GM19043 (cell line): ENCODE data around the gene KDELR3.
"Not testable (repeated sequence)": the region's sequence is repeated elsewhere in the genome, so short reads cannot be mapped to it uniquely, and the experiment has no call there.

Source experiments
- ATAC-seq: cut with Tn5 transposase; IDR thresholded peaks from one replicate; pipeline ENCODE4 v1.9.1; 2021; ENCODE audit warnings: low read depth; ENCODE audit not compliant: unreplicated experiment

KDELR3 gene

GRCh38 chr22:38455076-38455529 lies 12.8 kb upstream of the KDELR3 start, which contains the start of gene KCNJ4:
Gene KCNJ4 (minus strand): TSS chr22:38455199. CDS start chr22:38428132, 27,067 bp downstream.
- no peak for ATAC-seq

- no peak for ATAC-seq
These were observed 12.2 kb upstream of the KDELR3 start for GRCh38 chr22:38455530-38456271.

DNA sequence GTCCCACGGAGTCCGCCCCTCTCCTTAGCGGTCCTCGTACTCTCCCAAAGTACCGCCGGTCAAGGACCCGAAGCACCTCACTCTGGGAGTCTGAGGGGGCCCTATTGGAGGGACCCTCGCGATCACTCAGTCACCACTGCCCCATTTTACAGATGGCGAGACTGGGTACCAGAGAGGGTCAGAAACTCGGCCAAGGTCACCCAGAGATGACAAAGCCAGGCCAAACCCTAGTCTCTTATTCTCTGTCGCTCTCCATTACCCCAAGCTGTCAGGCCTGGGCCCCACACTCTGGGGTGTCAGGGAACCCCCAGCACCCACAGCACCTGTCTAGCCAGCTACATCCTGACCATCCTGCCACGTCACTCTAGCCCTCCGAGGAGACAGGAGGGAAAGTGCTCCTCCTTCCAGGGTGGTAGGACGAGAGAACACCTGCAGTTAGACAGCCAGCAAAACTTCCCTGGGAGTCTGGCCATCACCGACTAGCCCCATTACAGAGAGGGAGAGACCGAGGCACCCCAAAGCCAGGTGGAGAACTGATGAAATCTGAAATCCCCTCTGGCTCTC lies 11.5 kb upstream of the KDELR3 start:
- no peak for ATAC-seq

GRCh38 chr22:38456841-38457699 lies 10.8 kb upstream of the KDELR3 start:
- no peak for ATAC-seq

DNA sequence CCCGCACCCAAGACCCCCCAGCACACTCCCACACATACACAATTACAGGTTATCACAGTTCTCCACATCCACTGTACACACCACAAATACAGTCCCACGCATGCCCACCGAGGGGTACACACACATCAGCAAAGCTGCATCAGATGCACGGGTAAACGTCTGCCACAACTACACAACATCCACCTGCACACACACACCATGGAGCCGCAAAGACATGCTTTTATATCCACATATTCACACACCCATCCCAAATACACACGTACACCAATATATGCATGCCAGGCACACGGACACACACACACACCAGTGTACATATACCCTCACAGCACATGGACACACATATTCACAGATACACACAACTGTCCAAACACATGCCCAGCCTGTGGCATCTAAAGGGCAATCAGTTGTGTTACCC lies 7.5 kb upstream of the KDELR3 start:
- no peak for ATAC-seq

- no peak for ATAC-seq
These were observed 6.9 kb upstream of the KDELR3 start for GRCh38 chr22:38461057-38461413.

GRCh38 chr22:38461414-38462081 lies 6.3 kb upstream of the KDELR3 start:
- no peak for ATAC-seq

GRCh38 chr22:38462960-38463784 lies 4.7 kb upstream of the KDELR3 start:
- ATAC-seq, result no peak

DNA sequence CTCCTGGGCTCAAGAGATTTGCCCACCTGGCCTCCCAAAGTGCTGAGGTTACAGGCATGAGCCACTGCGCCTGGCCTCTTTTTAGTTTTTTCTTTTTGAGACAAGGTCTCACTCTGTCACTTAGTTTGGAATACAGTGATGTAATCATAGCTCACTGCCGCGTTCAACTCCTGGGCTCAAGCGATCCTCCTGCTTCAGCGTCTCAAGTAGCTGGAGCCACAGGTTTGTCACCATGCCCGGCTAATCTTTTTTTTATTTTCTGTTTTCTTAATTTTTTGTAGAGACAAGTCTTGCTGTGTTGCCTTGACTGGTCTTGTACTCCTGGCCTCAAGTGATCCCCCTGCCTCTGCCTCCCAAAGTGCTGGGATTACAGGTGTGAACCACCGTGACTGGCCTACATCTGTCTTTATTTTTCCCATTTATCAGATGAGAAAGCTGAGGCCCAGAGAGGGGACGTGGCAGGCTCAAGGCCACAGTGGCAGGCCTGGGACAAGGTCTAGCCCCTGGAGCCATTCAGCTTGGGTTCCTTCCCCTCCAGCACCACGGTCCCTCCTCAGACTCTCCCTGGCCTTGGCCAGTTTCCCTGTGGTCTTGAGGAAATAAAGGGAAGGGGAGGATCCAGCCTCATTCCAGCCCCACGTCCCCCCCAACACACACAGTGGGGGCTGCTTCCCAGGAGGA lies 2.8 kb upstream of the KDELR3 start:
- no peak for ATAC-seq

DNA sequence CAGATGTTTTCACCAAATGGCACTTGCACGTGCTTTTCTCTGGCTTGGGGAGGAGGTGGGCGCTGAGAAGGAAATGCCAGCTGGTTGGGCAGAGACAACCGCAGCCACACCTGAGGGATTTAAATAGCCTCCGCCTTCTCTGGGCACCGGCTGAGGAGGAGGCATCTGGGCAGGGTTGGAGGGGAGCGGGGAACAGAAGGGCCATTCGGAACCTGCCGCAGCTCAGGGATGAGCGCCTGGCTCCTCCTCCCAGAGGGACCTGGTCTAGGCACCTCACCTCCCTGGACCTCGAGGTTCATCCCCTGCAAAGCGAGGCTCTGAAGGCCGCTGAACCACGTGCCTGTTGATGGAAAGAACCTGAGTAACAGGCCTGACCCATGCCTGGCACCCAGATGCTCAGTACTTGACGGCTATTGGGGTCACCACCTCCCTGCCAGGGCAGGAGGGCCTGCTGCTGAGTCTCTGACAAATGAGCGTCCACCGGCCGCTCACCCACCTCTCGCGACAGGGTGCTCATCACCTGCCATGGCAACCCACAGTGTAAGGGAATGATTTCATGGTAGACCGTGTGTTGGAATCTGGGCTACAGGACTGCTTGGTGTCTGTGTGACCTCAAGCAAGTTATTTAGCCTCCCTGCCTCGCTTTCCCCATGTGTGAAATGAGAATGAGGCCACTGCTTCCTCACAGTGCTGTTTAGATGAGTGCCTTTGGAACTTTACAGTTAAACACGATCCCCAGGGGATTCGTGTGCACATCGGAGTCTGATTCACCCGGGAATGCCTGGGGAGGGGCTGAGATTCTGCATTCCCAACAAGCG lies 2.0 kb upstream of the KDELR3 start:
- no peak for ATAC-seq

- no peak for ATAC-seq
These were observed 425 bp upstream of the KDELR3 start for GRCh38 chr22:38467438-38467903.

DNA sequence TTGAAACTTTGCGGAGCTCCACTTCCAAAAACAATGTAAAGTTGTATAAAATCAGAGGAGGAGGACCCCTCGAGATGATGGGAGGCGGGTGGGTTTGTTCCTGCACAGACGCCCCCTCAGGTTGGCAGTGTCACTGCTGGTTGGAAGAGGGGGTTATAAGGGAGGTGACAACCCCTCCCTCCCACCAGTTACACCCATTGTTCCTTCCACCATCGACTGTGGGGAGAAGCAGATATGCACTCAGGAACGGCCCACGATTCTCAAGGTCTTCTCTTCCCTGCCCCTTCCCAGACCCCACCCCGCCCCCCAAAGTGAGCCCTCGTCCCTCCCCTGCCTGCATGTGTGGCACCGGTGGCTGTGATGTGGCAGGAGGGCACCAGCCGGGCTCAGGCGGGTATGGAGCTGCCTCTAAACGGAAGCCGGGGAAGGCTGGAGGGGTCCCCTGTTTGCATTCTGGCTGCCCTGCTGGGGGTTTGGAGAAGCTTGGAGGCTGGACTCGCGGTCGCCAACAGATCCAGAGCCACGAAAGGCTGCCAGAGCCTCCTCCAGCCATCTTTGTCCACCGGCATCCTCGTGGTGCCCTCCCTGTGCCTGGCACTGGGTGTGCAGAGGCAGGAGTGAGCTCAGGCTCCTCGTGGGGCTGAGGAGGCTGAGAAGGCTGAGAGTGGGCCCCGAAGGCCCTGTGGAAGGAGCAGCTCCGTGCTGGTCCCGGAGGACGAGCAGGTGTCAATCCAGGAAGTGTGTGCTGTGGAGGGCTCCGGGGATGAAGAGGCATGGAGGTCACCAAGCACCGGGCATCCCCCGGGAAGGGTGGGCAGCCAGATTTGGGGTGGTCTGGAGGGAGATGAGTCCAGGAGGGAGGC lies 778 bp downstream of the KDELR3 start:
- no peak for ATAC-seq

DNA sequence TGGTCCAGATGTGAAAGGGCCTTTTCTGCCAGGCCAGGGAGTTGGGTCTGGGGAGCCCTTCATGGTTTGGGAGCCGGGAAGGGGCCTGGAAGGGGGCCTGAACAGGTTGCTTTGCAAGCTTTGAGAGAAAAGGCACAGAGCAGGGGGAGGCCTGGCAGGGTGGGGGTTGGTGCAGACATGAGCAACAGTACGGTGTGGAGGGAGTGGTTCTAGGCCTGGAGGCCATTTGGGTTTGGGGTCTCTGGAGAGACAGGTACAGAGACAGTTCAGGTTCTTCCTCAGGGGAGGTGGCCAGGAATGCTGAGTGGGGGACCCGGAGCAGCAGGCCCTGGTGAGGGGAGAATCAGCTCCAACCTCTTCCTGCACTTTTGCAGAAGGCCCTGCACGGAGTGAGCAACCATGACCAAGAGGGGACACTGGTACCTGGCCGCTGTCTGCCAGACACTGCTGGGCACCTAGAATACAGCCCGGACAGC lies 1.4 kb downstream of the KDELR3 start:
- ATAC-seq, result no peak

DNA sequence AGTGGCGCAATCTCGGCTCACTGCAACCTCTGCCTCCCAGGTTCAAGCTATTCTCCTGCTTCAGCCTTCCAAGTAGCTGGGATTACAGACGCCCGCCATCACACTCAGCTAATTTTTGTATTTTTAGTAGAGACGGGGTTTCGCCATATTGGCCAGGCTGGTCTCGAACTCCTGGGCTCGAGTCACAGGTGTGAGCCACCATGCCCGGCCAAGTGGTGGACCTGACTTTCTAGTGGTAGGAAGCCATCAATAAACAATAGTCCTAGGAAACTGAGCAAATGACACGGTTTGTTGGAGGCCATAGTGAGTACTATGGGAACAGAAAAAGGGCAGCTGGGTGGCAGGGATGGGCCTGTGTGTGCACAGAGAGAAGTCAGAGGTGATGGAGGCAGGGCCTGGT lies 2.3 kb downstream of the KDELR3 start:
- not testable (repeated sequence) for ATAC-seq

DNA sequence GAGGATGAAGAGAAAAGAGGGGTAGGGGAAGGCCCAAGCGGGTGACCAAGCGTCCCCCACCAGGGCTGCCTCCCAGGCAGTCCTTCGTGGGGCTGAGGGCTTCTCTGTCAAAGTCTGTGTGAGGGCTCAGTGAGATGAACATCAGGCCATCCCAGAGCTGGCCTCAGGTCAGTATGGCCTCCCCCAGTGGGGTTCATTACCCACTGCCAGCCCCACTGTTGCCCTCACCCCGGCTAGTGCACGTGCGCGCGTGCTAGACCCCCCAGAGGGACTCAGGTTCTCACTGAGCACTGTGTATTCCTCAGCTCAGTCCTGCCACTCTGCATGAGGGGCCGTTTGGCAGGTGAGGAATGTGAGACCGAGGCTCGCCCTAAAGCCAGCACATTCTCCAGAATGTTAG lies 3.3 kb downstream of the KDELR3 start:
- ATAC-seq, result no peak

DNA sequence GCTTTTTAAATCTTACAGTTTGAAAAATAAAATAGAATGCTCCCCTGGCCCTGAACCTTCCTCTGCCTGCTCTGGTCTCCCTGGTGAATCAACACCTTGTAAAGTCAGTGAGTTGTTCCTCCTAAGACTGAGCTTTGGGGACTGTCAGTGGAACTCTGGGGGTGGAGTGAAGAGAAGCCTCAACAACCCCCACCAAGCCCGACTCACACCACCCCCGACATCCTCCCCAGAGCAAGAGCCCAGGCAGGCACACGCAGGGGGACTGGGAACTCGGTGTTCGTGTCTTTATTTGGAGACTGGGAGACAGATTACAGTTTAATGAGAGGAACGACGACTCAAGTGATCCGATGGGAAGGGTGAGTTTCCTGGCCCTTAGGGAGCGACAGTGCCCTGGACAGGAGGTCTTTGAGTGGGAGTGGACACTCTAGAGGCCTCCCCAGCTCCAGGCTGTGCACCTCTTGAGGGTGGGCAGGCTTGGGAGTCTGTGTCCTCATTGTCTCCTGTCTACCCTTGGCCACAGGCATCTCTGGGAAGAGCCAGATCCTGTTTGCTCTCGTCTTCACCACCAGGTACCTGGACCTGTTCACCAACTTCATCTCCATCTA lies 6.2 kb downstream of the KDELR3 start:
- no peak for ATAC-seq

- ATAC-seq, result no peak
These were observed 9.7 kb downstream of the KDELR3 start for GRCh38 chr22:38477585-38477984.
